K562 (cell line): ENCODE data around the gene AXIN2. TPM values are rescaled to one million over a fixed set of nuclear protein-coding genes. Genes with fewer than 3 reads are reported as not detected.

ENCODE experiments used
- ATAC-seq: fragments of 200-7000 bp; cut with Tn5 transposase; 3 replicates; pipeline ENCODE4 v1.9.1; 2020; ENCODE audit warnings: moderate library complexity
- BruUV-seq: library from RNA; stranded (reverse); fragments of 400-500 nt; replicated peaks from 2 replicates; lab custom pipeline; 2021; lab: Mats Ljungman, UMichigan
- CTCF ChIA-PET: fragments of 300-600 bp; formaldehyde crosslinking; extraction: SDS; loops from one replicate; lab custom pipeline; 2021; ENCODE audit warnings: low intra/inter-chr PET ratio; lab: Yijun Ruan, JAX
- POLR2A ChIA-PET: fragments of 300-600, 350-650 bp; sonication (Branson Sonifier 250); formaldehyde crosslinking; extraction: SDS; loops from one replicate; lab custom pipeline; 2021; ENCODE audit warnings: antibody characterized with exemption, inconsistent platforms; lab: Yijun Ruan, JAX
- DNase-seq, 4 experiments: peaks; one replicate each; pipeline versions ENCODE4 v3.0.0 to v3.0.0-alpha.2; 2011 to 2018; ENCODE audit warnings: low spot score in 3 of 4, mixed read lengths in 3 of 4; ENCODE audit errors: extremely low read depth in 1 of 4
- FAIRE-seq: peaks from 2 replicates; lab custom pipeline; 2011; peaks lifted over from hg19 to GRCh38; lab: Jason Lieb, UNC
- H2AFZ ChIP-seq: 2 replicates; pipeline ENCODE4 v1.6.0; 2011; ENCODE audit warnings: low read depth, low read length, control low read depth, inconsistent platforms
- H3K27ac ChIP-seq: fragments of 200-600 bp; 3 replicates; pipeline ENCODE4 v1.8.0; 2011; ENCODE audit warnings: low read depth, mild to moderate bottlenecking, control low read depth, inconsistent platforms, low read length, moderate library complexity, mixed read lengths; ENCODE audit errors: extremely low read depth
- H3K27me3 ChIP-seq, 2 experiments: fragments of 300-600 bp in 1 of 2; 2 replicates in 1 of 2; 3 replicates in 1 of 2; pipeline versions ENCODE4 v1.6.0 to v1.8.0; 2011; ENCODE audit warnings: inconsistent platforms in 2 of 2, low read length in 2 of 2, mild to moderate bottlenecking in 1 of 2, mixed read lengths in 1 of 2, moderate library complexity in 1 of 2; ENCODE audit not compliant: control insufficient read depth in 2 of 2, insufficient read depth in 2 of 2
- H3K36me3 ChIP-seq: fragments of 300-600 bp; 3 replicates; pipeline ENCODE4 v1.8.0; 2011; ENCODE audit warnings: mild to moderate bottlenecking, low read length, inconsistent platforms; ENCODE audit not compliant: control insufficient read depth, insufficient read depth
- H3K4me1 ChIP-seq, 2 experiments: fragments of 200-600 bp in 1 of 2; replicated peaks in 1 of 2; 2 replicates in 1 of 2; 3 replicates in 1 of 2; pipeline versions ENCODE4 v1.5.1 to v1.8.0; 2011; ENCODE audit warnings: inconsistent platforms in 2 of 2, low read length in 2 of 2, mild to moderate bottlenecking in 1 of 2, mixed read lengths in 1 of 2, moderate library complexity in 1 of 2; ENCODE audit not compliant: control insufficient read depth in 2 of 2, insufficient read depth in 2 of 2
- H3K4me2 ChIP-seq: 2 replicates; pipeline ENCODE4 v1.6.1; 2011; ENCODE audit warnings: low read length, control low read depth, inconsistent platforms, mixed read lengths; ENCODE audit not compliant: insufficient read depth
- H3K4me3 ChIP-seq: fragments of 200-600 bp; sonication (generic), shearing (Covaris generic); 2 replicates; pipeline ENCODE4 v1.5.1; 2016; ENCODE audit warnings: control low read depth, inconsistent platforms
- H3K79me2 ChIP-seq: fragments of 200-600 bp; 3 replicates; pipeline ENCODE4 v1.8.0; 2011; ENCODE audit warnings: low read length, inconsistent platforms; ENCODE audit not compliant: control insufficient read depth, insufficient read depth
- H3K9ac ChIP-seq, 2 experiments: 2 replicates each; pipeline versions ENCODE4 v1.6.0 to v1.6.1; 2011; ENCODE audit warnings: low read depth in 2 of 2, low read length in 2 of 2, control low read depth in 1 of 2, inconsistent platforms in 1 of 2, mild to moderate bottlenecking in 1 of 2, mixed read lengths in 1 of 2; ENCODE audit not compliant: insufficient read depth in 1 of 2
- H3K9me1 ChIP-seq: one replicate; pipeline ENCODE4 v1.6.0; 2011; ENCODE audit warnings: inconsistent platforms, mild to moderate bottlenecking, low read length, moderate library complexity; ENCODE audit not compliant: control insufficient read depth, insufficient read depth
- H3K9me3 ChIP-seq: replicated peaks from 2 replicates; pipeline ENCODE4 v1.5.1; 2011; ENCODE audit warnings: low read depth, low read length, inconsistent platforms; ENCODE audit not compliant: control insufficient read depth, insufficient read depth
- H4K20me1 ChIP-seq: replicated peaks from 2 replicates; pipeline ENCODE4 v1.6.1; 2011; ENCODE audit warnings: low read length, inconsistent platforms, mixed read lengths; ENCODE audit not compliant: control insufficient read depth, insufficient read depth
- KLF10 ChIP-seq: fragments of 250-450 bp; sonication (Bioruptor Pico); IDR thresholded peaks from 2 replicates; pipeline ENCODE4 v1.6.1; 2021; ENCODE audit warnings: matching md5 sums
- NCOA4 ChIP-seq: fragments of 450-650 bp; IDR thresholded peaks from 2 replicates; pipeline ENCODE4 v1.6.1; 2018; ENCODE audit warnings: mild to moderate bottlenecking; ENCODE audit not compliant: partially characterized antibody
- STAT5A ChIP-seq: IDR thresholded peaks from 2 replicates; pipeline ENCODE4 v1.6.1; 2012; ENCODE audit warnings: low read length, inconsistent platforms, borderline replicate concordance
- ZNF140 ChIP-seq: fragments of 250-450 bp; sonication (Bioruptor Pico); IDR thresholded peaks from 2 replicates; pipeline ENCODE4 v1.8.0; 2021; ENCODE audit warnings: moderate library complexity, mild to moderate bottlenecking, inconsistent platforms
- ZNF280A ChIP-seq: fragments of 450-650 bp; IDR thresholded peaks from 2 replicates; pipeline ENCODE4 v1.6.1; 2018; ENCODE audit warnings: mild to moderate bottlenecking, low read depth; ENCODE audit not compliant: partially characterized antibody
- ZNF318 ChIP-seq, 2 experiments: fragments of 450-650 bp; IDR thresholded peaks; 2 replicates each; pipeline ENCODE4 v1.6.1; 2016; ENCODE audit warnings: mild to moderate bottlenecking in 2 of 2, borderline replicate concordance in 1 of 2, low read depth in 1 of 2, moderate library complexity in 1 of 2
- ZNF699 ChIP-seq: fragments of 250-450 bp; sonication (Bioruptor Pico); IDR thresholded peaks from 2 replicates; pipeline ENCODE4 v1.8.0; 2021; ENCODE audit warnings: mild to moderate bottlenecking, moderate library complexity; ENCODE audit not compliant: insufficient replicate concordance
- WGBS: fragments of 100-300 bp; shearing (Covaris generic); methylation state at CpG from one replicate; pipeline ENCODE4 v1.1.6; 2016; ENCODE audit warnings: low coverage, mixed read lengths; ENCODE audit not compliant: insufficient coverage; ENCODE audit errors: missing lambda C conversion rate; 5-methylcytosine and 5-hydroxymethylcytosine counted together
- in situ Hi-C: fragments of 300-500 bp; cut with MboI; formaldehyde crosslinking; loops from 4 replicates; pipeline ENCODE4 v1.15.0; 2018; ENCODE audit warnings: inconsistent platforms, mixed read lengths
- intact Hi-C: fragments of 100-400 bp; cut with micrococcal nuclease; formaldehyde crosslinking; loops from 2 replicates; pipeline ENCODE4 v1.14.2; 2022
- polyA plus RNA-seq, 8 experiments: library from polyadenylated mRNA; depleted of rRNA in 4 of 8; stranded (reverse) in 5 of 8; unstranded in 3 of 8; fragments of >200 nt; fragmentation: Nextera tagmentation in 2 of 8; fragmentation: Illumina TruSeq in 1 of 8; extraction: Ambion mirVana in 2 of 8; extraction: Trizol in 1 of 8; gene quantifications; 2 replicates each; pipeline versions ENCODE4 v1.2.1 to v1.2.3, GENCODE V29; 2011 to 2014; ENCODE audit warnings: inconsistent platforms in 1 of 8, missing spikeins in 1 of 8
- total RNA-seq, 7 experiments: library from RNA; depleted of rRNA in 6 of 7; stranded (reverse); fragments of >200 nt in 6 of 7; fragmentation: Illumina TruSeq in 2 of 7; extraction: Trizol in 2 of 7; gene quantifications; 2 replicates each; pipeline versions ENCODE4 v1.2.1 to v1.2.3, GENCODE V29; 2011 to 2021; ENCODE audit warnings: low replicate concordance in 1 of 7
- TF ChIP-seq, protein P1 (sequence below): fragments of 250-450 bp; sonication (Bioruptor Pico); IDR thresholded peaks from 2 replicates; pipeline ENCODE4 v1.5.0; 2021; ENCODE audit warnings: mild to moderate bottlenecking, moderate library complexity

The AXIN2 gene
- total and polyA plus RNA-seq, 9 of the 15 experiments (the other 6 are each of a cell fraction or from before 2014, with no cell fraction given), result 0.21 to 3.3 (median 1.2) TPM

DNA sequence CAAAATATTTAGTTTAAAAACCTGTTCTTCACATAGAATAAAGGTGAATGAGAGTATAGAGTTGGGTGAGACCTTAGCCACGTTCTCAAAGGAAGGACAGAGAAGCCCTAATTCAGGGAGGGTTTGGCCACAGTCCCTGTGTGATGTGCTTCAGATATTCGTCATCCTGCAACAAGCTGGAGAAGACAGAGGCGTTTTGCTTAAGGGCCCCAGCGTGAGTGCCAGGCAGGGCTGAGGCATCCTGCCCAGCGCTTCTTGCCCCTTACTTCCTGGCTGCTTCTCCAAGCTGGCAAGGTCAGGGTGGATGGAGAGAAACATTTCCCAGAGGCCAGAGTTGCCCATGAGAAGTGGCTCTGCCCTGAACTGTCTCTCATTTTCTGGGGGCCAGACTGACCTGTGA lies 46.9 kb downstream of the AXIN2 start:
- WGBS, result 4% methylated on average over 5 of the region's 5 CpGs
- DNase-seq (no peak), FAIRE-seq (no peak), ATAC-seq (no peak)
- Histone ChIP-seq H3K4me2 (no peak overlapping the region), H3K9ac (no peak overlapping the region), H3K4me1 (no peaks in the 10 kb centered on the region), H3K27me3 (peaks cover 0 to 19% of the 10 kb centered on the region in 2 experiments; a peak in 2 of 5 replicates), H3K36me3 (no peaks in the 10 kb centered on the region), H3K27ac (no peak overlapping the region), H3K79me2 (no peaks in the 10 kb centered on the region), H3K9me3 (no peaks in the 10 kb centered on the region), H3K9me1 (no peaks in the 10 kb centered on the region), H2AFZ (no peak overlapping the region), H3K4me3 (no peak overlapping the region), H4K20me1 (no peaks in the 10 kb centered on the region)
- POLR2A ChIA-PET, result interaction anchor here (0.8 kb wide), 1 partner anchor 21 kb away, joined by 3 read pairs; no protein-coding TSS in a partner anchor
- BruUV-seq, result no TSS peak
- intact Hi-C loops, result no loop called here
- CTCF ChIA-PET, result no interaction called here
- in situ Hi-C loops, result no loop called here
- TF ChIP-seq ZNF699 (CRISPR knock-in tag) (no peak), ZNF318 (IDR thresholded peaks at IDR 0.05; ENCODE audit: borderline replicate concordance in 1 of 2, low read depth in 1 of 2) (no peak), STAT5A (no peak), KLF10 (CRISPR knock-in tag) (no peak), ZNF280A (no peak), ZNF140 (CRISPR knock-in tag) (no peak), NCOA4 (no peak)
- TF ChIP-seq, protein P1, sequence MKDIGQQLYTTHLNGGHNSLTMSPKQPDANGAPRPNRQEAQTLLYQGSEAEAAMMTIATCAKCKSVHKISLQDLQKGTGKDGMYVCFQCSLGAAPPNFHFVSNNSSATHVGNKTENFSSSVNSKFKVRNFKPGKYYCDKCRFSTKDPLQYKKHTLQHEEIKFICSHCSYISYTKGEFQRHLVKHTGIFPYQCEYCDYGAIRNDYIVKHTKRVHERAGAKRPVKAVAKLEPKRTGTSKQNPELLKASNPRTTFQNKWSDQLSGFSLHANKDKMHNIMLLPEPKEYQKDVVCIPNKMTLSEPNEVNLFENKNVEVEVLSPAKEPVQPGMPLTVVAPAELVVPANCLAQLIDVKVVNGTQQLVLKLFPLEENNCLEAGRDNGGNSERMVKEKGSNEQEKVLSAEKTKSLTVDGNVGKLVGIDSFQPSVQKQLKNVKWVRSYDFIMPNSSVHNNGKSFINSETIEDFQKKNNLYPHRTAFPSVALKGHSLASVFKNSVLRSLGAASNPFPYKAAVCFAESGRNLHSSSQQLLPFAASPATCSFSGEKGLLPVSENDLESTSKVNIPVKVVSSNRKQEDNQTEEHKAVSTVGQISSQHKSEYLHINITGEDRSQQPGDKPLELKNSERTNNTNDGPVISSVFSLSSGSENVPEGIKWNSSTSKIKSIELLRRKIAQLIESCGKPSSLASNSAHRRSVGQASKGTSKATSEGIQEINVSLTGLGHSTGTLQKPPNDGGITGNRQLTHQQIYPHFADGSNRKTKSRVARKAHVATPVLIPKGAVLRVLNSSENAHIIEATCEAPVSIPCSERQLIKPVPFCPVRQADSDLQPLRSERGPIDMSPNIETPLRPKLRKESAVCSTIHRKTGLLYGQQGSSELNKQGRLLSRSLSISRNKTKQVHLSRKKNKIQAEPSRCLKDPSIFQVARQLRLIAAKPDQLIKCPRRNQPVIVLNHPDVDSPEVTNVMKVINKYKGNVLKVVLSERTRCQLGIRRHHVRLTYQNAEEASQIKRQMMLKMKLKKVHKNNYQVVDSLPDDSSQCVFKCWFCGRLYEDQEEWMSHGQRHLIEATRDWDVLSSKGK (CRISPR knock-in tag), result no peak
